Kidney glomerular epithelial cell (primary cell): ENCODE results near the gene DUSP12.

Experiments
- DNase-seq: peaks from one replicate; lab custom pipeline; 2025; lab: John Stamatoyannopoulos, UW

Gene DUSP12

GRCh38 chr1:161770250-161770649 lies 20.7 kb downstream of the DUSP12 start:
- no peak for DNase-seq

DNA sequence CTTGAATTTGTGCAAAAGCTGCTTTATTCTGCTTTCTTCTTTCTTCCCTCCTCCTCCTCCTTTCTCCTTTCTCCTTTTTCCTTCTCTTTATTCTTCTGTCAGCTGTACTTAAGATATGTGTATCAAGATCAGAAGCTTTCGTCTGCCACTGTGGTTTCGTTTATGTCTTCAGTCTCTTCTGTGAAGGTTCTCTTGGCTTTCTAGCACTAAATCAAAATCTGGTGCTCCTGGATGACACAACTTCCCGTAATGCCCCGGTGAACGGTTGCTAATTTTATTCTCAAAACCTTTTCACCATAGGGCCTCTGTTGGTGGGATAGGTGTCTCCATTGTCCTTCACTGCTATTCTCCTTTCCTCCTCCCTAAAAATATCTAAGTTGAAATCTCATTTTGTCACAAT lies 21.6 kb downstream of the DUSP12 start:
- no peak for DNase-seq

GRCh38 chr1:161771973-161772372 lies 22.4 kb downstream of the DUSP12 start:
- no peak for DNase-seq

- no peak for DNase-seq
These were observed 22.8 kb downstream of the DUSP12 start for GRCh38 chr1:161772397-161772796.

GRCh38 chr1:161773791-161774190 lies 24.2 kb downstream of the DUSP12 start:
- DNase-seq: no peak

- no peak for DNase-seq
These were observed 27.7 kb downstream of the DUSP12 start for GRCh38 chr1:161777261-161777660.

DNA sequence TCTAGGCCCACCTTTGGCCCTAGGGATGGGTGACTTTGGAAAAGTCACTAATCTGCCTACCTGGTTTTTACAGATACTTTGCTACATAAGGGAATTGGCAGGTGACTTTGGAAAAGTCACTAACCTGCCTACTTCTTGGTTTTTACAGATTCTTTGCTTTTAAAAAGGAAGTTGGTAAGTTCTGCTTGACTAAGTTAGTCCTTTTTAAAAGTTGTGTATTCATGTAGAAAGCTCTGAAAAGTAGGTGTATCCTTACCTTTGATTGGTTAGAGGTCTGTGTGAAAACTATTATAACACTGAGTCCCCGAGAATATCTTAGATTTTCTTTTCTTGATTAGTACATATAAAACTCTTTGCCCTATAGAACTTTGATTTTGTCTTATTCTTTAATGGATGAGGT lies 28.9 kb downstream of the DUSP12 start:
- no peak for DNase-seq

GRCh38 chr1:161779393-161779792 lies 29.8 kb downstream of the DUSP12 start:
- no peak for DNase-seq

DNA sequence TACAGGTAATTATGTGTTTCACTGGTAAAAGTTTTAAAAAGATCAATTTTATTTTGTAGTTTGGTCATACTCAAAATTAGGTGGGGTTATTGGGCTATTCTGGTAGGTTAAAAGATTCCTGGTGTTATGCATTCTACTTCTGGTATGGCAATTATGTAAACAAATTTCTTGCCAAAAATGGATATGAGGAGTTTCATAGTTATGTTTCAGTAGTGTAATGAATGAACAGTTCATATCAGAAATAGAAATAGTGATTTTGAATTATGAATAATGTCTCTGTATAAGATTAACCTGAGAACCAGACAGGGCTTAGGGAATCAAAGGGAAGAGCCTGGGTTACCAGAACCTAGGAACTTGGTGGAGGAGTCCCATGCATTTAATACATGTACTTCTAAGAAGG lies 32.4 kb downstream of the DUSP12 start:
- DNase-seq: no peak

DNA sequence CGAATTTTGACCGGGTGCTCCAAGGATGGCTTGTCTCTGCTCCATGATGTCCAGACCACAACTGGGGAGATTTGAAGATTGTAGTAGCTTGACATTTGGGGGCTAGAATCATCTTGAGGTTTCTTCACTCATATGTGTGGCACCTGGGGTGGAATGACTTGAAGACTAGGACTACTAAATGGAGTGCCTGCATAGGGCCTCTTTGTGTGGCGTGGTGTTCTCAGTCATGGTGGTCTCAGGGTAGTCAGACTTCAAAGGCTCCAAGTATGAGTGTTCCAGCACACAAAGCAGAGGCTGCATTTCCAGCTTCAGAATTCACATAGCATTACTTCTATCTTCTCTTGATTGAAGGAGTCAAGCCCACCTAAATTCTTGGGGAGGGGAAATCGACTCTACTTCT lies 33.3 kb downstream of the DUSP12 start:
- no peak for DNase-seq

DNA sequence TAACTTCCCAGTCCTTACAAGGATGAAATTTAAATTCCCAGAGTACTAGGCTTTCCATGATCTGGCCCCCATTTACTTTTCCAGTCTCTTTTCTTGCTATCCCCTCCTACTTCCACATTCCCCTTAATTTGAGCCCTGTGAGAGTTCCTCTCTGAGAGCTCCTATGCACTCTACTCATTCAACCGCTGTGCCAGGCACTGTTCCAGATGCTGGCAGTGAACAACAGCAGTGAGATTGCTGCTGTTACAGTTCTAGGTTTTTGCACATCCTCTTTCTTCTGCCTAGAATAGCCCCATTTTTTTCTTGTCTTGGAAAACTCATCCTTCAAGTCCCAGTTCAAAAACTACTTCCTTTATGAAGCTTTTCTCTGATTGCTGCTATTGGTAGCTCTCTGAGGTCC lies 35.4 kb downstream of the DUSP12 start:
- DNase-seq: no peak

DNA sequence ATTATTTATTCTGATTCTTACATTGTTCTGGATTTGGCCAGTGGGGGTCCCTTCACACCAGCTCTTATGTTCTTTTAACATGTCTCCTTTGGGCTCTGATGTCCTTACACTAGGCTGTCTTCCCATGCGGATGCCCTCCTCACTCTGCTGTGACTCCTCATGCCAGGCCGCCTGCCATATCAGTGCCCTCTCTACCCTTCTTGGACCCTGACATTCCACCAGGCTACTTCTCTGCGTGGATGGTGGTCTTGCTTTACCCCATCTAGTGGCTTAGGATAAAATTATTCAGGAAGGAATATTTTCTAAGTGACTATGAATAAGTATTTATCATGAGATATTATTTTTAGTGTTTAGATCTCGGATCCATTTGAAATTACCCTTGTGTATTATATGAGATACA lies 37.8 kb downstream of the DUSP12 start:
- DNase-seq: no peak

GRCh38 chr1:161790587-161791317 lies 41.2 kb downstream of the DUSP12 start:
- DNase-seq: no peak

- DNase-seq: peak; percentile 29
These were observed 42.5 kb downstream of the DUSP12 start for GRCh38 chr1:161791904-161792655.

DNA sequence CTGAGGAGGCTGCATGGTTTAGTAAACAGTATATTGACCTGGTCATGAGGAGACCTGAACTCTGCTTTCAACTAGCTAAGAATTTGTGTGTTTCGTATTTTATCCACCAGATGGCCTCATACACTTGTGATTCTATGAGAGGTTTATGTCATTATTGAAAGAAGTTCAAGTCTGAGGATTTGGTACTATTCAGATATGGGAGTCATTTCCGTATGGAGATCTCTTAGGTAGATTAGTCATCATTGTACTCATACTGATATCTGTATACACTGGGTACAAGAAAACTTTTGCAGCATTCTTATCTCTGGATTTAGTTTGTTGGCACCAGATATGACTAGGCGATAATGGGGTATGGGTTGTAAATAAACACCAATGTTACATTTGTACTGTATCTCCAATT lies 43.2 kb downstream of the DUSP12 start:
- peak; percentile 93 for DNase-seq

DNA sequence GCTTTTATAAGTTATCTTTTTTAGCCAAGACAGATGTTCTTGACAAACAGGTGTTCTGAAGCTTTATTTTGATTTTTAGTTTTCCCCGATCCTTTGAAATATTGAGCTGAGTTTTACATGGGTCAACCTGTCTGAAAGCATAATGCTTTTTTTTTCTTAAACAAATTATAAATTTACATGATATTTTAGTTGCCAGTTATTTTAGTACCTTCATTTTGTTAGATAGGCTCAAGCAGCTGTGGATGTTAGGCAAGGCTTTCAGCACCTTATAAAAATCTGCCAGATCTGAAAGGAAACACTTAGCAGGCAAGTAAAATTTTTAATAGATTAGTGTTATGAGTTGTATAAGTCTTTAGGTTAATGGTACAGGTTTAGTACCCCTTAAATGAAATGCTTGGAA lies 50.2 kb downstream of the DUSP12 start:
- DNase-seq: no peak

GRCh38 chr1:161801955-161802354 lies 52.4 kb downstream of the DUSP12 start:
- DNase-seq: no peak

- no peak for DNase-seq
These were observed 53.6 kb downstream of the DUSP12 start for GRCh38 chr1:161803181-161803580.

DNA sequence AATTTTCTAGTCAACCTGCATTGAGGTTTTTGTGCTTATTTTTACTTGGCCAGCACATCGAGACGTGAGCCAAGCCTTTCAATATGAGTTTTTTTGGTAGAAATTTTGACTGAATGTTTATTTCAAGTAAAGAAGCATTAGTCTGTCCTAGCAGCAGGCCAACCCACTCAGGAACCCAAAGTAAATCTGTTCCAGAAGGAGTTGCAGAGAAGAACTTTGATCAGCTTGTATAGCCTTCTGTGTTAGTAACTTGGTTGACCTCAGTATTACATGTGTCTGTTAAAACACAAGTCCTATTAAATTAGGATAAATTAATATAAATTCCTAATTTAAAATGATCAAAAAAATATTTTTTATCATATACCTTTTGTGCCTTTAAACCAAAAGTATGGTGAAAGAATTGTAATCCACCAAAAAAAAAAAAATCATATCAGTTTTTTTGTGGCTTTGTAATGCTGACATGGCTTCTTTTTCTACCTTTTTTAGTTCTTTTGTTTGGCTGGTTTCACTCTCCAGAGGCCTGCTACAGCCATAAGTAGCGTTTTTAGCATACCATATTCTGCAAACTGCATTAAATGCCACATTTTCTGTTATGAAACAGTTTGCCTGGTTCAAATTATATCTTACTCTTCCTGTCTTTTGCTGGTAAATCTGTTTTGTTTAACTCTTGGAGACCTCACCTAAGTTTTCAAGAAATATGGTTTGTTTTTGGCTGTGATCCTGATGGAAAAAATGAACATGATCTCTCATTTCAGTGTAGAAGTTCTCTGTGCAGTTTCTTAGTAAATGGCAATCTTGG lies 56.0 kb downstream of the DUSP12 start:
- DNase-seq: no peak
